HepG2 (cell line): ENCODE data around the gene TYMP. TPM values are rescaled to one million over a fixed set of nuclear protein-coding genes. Genes with fewer than 3 reads are reported as not detected.

ENCODE experiments used
- FOXA1 ChIP-seq, 2 experiments: fragments of 450-650 bp in 1 of 2; sonication (generic) in 1 of 2; formaldehyde crosslinking in 1 of 2; IDR thresholded peaks; 2 replicates each; pipeline versions ENCODE4 v1.4.0 to v1.6.1; 2016 to 2020; ENCODE audit warnings: missing genetic modification reagents in 1 of 2
- FOXA3 ChIP-seq: IDR thresholded peaks from 2 replicates; pipeline ENCODE4 v1.6.1; 2016; ENCODE audit warnings: missing genetic modification reagents, missing compliant biosample characterization
- FOXC1 ChIP-seq: sonication (generic); formaldehyde crosslinking; IDR thresholded peaks from 2 replicates; pipeline ENCODE4 v1.8.0; 2022; ENCODE audit warnings: mild to moderate bottlenecking, missing genetic modification reagents, borderline replicate concordance
- KLF13 ChIP-seq: sonication (generic); formaldehyde crosslinking; IDR thresholded peaks from 2 replicates; pipeline ENCODE4 v1.4.0; 2020; ENCODE audit warnings: mild to moderate bottlenecking, missing genetic modification reagents
- MBD4 ChIP-seq: IDR thresholded peaks from 2 replicates; pipeline ENCODE4 v1.6.1; 2012; ENCODE audit warnings: low read length, inconsistent platforms, borderline replicate concordance
- NCOA2 ChIP-seq: sonication (generic); formaldehyde crosslinking; IDR thresholded peaks from 2 replicates; pipeline ENCODE4 v1.8.0; 2022; ENCODE audit warnings: inconsistent platforms
- PCBP1 ChIP-seq: fragments of 200-400 bp; formaldehyde crosslinking; IDR thresholded peaks from 2 replicates; pipeline ENCODE4 v1.6.1; 2017; ENCODE audit warnings: mild to moderate bottlenecking, low read depth, low read length, borderline replicate concordance
- RBAK ChIP-seq: sonication (generic); formaldehyde crosslinking; IDR thresholded peaks from 2 replicates; pipeline ENCODE4 v1.5.1; 2020; ENCODE audit warnings: mild to moderate bottlenecking, missing genetic modification reagents
- YEATS2 ChIP-seq: sonication (generic); formaldehyde crosslinking; IDR thresholded peaks from 2 replicates; pipeline ENCODE4 v1.4.0; 2020; ENCODE audit warnings: missing genetic modification reagents, borderline replicate concordance
- ZFP36L2 ChIP-seq: sonication (generic); formaldehyde crosslinking; IDR thresholded peaks from 2 replicates; pipeline ENCODE4 v1.4.0; 2020; ENCODE audit warnings: missing genetic modification reagents
- ZMAT3 ChIP-seq: sonication (generic); formaldehyde crosslinking; conservative IDR thresholded peaks from 2 replicates; pipeline ENCODE4 v1.7.0; 2021; ENCODE audit warnings: missing genetic modification reagents
- ZNF496 ChIP-seq: sonication (generic); formaldehyde crosslinking; IDR thresholded peaks from 2 replicates; pipeline ENCODE4 v1.8.1; 2023; ENCODE audit warnings: mild to moderate bottlenecking, moderate library complexity, missing genetic modification reagents; ENCODE audit not compliant: insufficient replicate concordance
- ZNF746 ChIP-seq: sonication (generic); formaldehyde crosslinking; IDR thresholded peaks from 2 replicates; pipeline ENCODE4 v1.8.0; 2022; ENCODE audit warnings: mild to moderate bottlenecking, missing genetic modification reagents
- ZNF878 ChIP-seq: sonication (generic); formaldehyde crosslinking; IDR thresholded peaks from 2 replicates; pipeline ENCODE4 v1.8.1; 2023; ENCODE audit warnings: mild to moderate bottlenecking, missing genetic modification reagents, moderate library complexity
- polyA plus RNA-seq, 8 experiments: library from polyadenylated mRNA; depleted of rRNA in 3 of 8; stranded (reverse) in 7 of 8; unstranded in 1 of 8; fragments of >200 nt; fragmentation: Illumina TruSeq in 4 of 8; extraction: Trizol in 4 of 8; gene quantifications; 2 replicates each; pipeline versions ENCODE4 v1.2.1 to v1.2.3, GENCODE V29; 2011 to 2016; ENCODE audit warnings: low read depth in 4 of 8, missing spikeins in 1 of 8, mixed read lengths in 1 of 8; ENCODE audit not compliant: insufficient read depth in 1 of 8
- total RNA-seq, 5 experiments: library from RNA; depleted of rRNA; stranded (reverse); fragments of >200 nt; fragmentation: Illumina TruSeq; extraction: Trizol; gene quantifications; 2 replicates each; pipeline ENCODE4 v1.2.3, GENCODE V29; 2016; ENCODE audit warnings: low read depth in 1 of 5
- TF ChIP-seq, protein P1 (sequence below): sonication (generic); formaldehyde crosslinking; IDR thresholded peaks from 2 replicates; pipeline ENCODE4 v1.4.0; 2020; ENCODE audit warnings: mild to moderate bottlenecking, missing genetic modification reagents
- TF ChIP-seq, protein P2 (sequence below): IDR thresholded peaks from 2 replicates; pipeline ENCODE4 v1.6.1; 2016; ENCODE audit warnings: control low read depth
- TF ChIP-seq, protein P3 (sequence below): sonication (generic); formaldehyde crosslinking; conservative IDR thresholded peaks from 2 replicates; pipeline ENCODE4 v1.4.0; 2020; ENCODE audit warnings: missing genetic modification reagents
- TF ChIP-seq, protein P4 (sequence below): fragments of 450-650 bp; IDR thresholded peaks from 2 replicates; pipeline ENCODE4 v1.6.1; 2016
- TF ChIP-seq, protein P5 (sequence below): sonication (generic); formaldehyde crosslinking; IDR thresholded peaks from 2 replicates; pipeline ENCODE4 v1.5.1; 2020; ENCODE audit warnings: mild to moderate bottlenecking, missing genetic modification reagents, moderate library complexity

Gene TYMP
- total and polyA plus RNA-seq, 2 of the 13 experiments (the other 11 are each of a cell fraction or from before 2014, with no cell fraction given), result 3.9 to 4.3 TPM

DNA sequence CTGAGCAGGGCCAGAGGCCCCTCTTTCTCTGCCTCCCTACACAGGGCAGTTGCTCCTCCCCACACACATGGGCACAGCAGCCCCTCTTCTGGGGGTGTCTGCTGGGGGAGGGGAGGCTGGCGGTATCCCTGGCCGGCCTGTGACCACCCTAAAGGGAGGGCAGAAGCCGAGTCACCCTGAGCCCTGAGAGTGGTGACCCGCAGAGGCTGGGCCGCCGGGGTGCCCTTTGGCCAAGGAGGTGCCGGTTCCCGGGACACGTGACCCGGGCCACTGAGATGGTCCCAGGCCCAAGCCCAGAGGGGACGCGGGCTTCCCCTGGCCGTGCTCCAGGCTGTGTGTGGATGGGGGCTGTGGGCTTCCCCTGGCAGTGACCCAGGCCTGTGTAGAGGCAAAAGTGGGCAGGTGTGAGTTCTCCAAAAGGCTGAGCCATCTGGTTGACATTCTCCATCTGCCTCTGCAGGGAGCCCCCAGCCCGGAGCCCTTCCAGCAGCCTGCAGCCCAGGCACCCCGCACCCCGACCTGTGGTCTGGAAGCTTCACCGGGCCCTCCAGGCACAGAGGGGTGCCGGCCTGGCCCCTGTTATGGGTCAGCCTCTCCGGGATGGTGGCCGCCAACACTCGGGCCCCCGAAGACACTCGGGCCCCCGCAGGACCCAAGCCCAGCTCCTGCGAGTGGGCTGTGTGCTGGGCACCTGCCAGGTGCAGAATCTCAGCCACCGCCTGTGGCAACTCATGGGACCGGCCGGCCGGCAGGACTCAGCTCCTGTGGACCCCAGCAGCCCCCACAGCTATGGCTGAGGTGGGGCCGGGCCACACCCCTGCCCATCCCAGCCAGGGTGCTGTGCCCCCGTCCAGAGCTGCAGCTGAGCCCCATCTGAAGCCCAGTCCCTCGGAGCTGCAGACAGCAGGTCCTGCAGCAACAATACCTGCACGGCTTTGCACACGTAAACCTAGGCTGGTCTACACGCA lies 47.4 kb downstream of the TYMP start (continued):
- TF ChIP-seq ZNF878 (CRISPR knock-in tag) (no peak), FOXA1 (IDR thresholded peaks at IDR 0.05) (no peak), FOXA1 (CRISPR knock-in tag; IDR thresholded peaks at IDR 0.05) (no peak), ZNF746 (no peak), ZMAT3 (CRISPR knock-in tag) (no peak), RBAK (CRISPR knock-in tag) (no peak), KLF13 (CRISPR knock-in tag) (no peak), ZFP36L2 (CRISPR knock-in tag) (no peak), ZNF496 (CRISPR knock-in tag) (no peak), MBD4 (no peak), FOXC1 (CRISPR knock-in tag) (peak; percentile 69; the same call in 1 of the 2 replicates), YEATS2 (no peak), PCBP1 (peak; percentile 32; the same call in 1 of the 2 replicates), NCOA2 (0 out of 2 replicates have a peak, but pooled peaks have one; percentile 17), FOXA3 (no peak)
- TF ChIP-seq, protein P1, sequence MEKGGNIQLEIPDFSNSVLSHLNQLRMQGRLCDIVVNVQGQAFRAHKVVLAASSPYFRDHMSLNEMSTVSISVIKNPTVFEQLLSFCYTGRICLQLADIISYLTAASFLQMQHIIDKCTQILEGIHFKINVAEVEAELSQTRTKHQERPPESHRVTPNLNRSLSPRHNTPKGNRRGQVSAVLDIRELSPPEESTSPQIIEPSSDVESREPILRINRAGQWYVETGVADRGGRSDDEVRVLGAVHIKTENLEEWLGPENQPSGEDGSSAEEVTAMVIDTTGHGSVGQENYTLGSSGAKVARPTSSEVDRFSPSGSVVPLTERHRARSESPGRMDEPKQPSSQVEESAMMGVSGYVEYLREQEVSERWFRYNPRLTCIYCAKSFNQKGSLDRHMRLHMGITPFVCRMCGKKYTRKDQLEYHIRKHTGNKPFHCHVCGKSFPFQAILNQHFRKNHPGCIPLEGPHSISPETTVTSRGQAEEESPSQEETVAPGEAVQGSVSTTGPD (CRISPR knock-in tag), result no peak
- TF ChIP-seq, protein P2, sequence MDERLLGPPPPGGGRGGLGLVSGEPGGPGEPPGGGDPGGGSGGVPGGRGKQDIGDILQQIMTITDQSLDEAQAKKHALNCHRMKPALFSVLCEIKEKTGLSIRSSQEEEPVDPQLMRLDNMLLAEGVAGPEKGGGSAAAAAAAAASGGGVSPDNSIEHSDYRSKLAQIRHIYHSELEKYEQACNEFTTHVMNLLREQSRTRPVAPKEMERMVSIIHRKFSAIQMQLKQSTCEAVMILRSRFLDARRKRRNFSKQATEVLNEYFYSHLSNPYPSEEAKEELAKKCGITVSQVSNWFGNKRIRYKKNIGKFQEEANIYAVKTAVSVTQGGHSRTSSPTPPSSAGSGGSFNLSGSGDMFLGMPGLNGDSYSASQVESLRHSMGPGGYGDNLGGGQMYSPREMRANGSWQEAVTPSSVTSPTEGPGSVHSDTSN (CRISPR knock-in tag), result no peak
- TF ChIP-seq, protein P3, sequence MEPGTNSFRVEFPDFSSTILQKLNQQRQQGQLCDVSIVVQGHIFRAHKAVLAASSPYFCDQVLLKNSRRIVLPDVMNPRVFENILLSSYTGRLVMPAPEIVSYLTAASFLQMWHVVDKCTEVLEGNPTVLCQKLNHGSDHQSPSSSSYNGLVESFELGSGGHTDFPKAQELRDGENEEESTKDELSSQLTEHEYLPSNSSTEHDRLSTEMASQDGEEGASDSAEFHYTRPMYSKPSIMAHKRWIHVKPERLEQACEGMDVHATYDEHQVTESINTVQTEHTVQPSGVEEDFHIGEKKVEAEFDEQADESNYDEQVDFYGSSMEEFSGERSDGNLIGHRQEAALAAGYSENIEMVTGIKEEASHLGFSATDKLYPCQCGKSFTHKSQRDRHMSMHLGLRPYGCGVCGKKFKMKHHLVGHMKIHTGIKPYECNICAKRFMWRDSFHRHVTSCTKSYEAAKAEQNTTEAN (CRISPR knock-in tag), result no peak
- TF ChIP-seq, protein P4, sequence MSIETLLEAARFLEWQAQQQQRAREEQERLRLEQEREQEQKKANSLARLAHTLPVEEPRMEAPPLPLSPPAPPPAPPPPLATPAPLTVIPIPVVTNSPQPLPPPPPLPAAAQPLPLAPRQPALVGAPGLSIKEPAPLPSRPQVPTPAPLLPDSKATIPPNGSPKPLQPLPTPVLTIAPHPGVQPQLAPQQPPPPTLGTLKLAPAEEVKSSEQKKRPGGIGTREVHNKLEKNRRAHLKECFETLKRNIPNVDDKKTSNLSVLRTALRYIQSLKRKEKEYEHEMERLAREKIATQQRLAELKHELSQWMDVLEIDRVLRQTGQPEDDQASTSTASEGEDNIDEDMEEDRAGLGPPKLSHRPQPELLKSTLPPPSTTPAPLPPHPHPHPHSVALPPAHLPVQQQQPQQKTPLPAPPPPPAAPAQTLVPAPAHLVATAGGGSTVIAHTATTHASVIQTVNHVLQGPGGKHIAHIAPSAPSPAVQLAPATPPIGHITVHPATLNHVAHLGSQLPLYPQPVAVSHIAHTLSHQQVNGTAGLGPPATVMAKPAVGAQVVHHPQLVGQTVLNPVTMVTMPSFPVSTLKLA, result no peak
- TF ChIP-seq, protein P5, sequence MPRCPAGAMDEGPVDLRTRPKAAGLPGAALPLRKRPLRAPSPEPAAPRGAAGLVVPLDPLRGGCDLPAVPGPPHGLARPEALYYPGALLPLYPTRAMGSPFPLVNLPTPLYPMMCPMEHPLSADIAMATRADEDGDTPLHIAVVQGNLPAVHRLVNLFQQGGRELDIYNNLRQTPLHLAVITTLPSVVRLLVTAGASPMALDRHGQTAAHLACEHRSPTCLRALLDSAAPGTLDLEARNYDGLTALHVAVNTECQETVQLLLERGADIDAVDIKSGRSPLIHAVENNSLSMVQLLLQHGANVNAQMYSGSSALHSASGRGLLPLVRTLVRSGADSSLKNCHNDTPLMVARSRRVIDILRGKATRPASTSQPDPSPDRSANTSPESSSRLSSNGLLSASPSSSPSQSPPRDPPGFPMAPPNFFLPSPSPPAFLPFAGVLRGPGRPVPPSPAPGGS (CRISPR knock-in tag), result no peak
